ENCODE results near the gene KDM5C.

Gene KDM5C

DNA sequence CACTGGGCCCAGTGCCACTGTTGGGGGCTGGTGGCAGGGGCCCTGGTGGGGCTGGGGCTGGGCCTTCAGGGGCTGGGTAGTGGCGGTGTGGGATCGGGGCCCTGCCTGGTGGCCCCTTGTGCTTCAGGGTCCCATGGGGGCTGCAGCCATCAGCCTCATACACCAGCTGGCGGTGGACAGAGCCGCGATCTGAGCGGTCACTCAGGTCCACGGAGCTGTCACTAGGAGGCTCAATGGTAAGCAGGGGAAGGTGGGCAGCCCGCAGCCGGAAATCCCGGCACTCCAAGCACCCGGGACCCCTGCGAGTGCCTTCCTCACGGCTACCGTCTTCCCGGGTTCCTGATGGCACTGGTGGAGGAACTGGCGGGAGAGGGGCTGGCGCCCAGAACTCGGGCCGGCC lies 25.5 kb upstream of the KDM5C start:
- DNase-seq (ENCODE audit: low read depth in 2 of 2), result no peak

DNA sequence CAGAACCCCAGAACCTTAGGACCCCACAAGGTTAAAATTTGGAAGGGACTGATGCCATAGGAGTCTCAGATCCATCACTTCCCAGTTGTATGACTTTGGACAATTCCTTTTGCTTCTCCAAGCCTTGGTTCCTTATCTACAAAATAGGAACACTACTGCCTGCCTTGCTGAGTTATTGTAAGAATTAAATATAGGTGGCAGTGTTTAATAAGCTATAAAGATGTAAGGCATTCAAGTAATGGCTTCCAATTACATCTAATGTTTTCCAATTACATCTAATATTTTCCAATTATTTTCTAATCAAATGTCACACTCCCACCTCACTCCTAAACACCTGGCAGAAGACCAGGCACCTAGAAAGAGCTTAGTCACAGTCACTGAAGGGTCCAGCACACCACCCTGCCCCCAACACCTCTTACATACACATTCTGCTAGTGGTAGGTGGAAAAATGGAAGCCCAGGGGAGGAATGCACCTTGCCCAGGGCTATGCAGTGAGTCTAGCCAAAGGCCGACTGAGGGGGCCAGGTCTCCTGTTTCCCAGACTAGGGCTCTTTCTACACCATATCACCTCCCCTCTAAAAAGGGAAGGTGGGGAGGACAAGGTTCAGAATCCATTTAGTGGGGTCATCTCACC lies 24.5 kb upstream of the KDM5C start:
- no peak for DNase-seq (ENCODE audit: low read depth in 2 of 2)

DNA sequence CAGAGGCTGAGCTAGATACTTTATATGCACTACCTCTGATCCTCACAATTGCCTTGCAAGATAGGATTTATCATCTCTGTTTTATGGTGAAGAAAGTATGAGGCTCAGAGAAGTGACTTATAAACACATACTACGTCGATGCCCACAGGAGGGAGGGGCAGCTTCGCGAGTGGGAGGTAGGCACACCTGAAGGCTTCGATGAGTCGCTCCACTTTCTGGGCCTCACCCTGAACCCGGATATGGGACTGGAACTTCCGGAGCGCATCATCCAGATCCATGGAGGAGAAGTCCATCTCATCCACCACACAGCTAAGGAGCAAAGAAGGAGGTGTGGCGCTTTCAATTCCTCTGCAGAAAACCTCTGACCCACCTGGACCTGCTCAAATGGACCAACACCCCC lies 22.9 kb upstream of the KDM5C start:
- DNase-seq (ENCODE audit: low read depth in 2 of 2), result no peak

DNA sequence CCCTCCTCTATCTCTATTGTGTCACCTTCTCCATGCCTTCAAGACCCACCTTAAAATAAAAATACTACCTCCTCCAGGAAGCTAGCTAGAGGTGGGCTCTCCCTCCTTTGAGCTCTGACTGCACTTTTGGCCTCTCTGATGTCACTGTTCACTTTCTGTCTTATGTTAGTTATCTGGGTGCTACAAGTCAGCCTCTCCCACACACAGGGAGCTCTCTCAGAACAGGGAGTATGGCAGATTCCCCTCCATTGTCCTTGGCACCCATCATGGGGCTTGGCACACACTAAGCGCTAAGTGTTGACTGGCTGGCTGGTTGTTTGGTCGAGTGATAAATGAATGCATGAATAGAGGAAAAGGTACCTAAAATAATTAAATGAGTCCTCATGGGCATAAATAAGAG lies 21.2 kb upstream of the KDM5C start:
- DNase-seq (ENCODE audit: low read depth in 2 of 2), result no peak

DNA sequence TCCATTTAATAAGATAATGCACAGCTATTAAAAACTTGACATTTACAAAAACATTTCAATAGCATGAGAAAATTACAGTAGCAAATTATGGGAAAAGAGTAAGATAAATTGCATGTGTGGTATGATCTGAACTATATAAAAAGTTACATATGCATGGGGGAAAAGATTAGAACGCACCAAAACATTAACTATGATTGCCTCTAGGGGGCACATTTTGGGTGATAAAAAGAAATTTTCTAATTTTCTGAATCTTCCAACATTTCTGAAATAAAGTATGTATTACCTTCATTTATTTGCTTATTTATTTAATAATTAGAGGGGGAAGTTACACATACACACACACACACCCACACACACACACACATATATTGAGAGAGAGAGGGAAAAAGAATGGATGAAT lies 19.6 kb upstream of the KDM5C start:
- no peak for DNase-seq (ENCODE audit: low read depth in 2 of 2)

DNA sequence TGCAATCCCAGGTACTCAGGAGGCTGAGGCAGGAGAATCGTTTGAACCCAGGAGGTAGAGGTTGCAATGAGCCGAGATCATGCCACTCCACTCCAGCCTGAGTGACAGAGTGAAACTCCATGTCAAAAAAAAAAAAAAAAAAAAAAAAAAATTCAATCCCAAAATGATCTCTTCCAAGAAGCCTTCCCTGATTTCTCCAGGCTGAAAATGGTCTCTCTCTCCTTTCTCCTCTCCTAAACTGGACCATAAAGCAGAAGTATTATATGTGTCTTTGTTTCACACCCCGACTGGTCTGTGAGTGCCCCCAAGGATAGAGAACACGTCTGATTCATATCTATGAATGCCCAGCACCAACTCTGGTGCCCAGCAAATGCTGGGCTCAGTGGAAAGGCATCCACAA lies 17.3 kb upstream of the KDM5C start:
- no peak for DNase-seq (ENCODE audit: low read depth in 2 of 2)

DNA sequence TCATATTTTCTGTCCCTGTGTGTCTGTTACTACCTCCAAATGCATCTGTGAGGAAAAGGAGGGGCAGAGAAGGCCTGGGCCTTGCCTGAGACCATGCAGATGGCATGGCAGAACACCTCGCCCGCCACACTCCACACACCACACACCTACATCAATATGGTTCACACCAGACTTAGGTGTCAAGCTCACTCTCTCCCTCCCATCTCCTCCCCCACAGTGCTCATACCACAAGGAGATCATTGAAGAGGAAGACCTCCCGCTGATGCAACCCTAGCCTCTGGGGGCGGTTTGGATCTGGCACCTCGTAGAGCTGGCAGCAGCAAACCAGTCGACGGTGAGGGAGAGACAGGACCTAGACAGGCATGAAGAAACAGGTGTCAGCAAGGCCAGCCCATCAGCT lies 16.6 kb upstream of the KDM5C start:
- DNase-seq (ENCODE audit: low read depth in 2 of 2), result no peak

DNA sequence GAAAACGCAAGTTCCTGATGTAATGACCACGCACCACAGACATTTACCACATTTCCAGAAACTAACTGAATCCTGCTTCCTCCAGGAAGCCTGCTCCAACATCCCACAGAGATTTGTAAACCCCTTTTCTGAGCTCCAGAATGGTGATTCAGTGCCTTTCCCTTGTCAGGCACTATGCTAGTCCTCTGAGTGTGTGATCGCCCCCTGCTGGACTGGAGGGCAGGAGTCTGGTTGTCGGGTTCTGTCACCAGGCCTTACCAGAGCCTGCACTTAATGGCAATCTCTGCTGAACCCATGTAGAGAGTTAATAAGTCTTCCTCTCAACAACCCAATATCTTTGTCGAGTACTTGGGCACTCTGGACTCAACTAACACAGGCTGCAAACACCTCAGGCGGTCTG lies 14.5 kb upstream of the KDM5C start:
- no peak for DNase-seq (ENCODE audit: low read depth in 2 of 2)

DNA sequence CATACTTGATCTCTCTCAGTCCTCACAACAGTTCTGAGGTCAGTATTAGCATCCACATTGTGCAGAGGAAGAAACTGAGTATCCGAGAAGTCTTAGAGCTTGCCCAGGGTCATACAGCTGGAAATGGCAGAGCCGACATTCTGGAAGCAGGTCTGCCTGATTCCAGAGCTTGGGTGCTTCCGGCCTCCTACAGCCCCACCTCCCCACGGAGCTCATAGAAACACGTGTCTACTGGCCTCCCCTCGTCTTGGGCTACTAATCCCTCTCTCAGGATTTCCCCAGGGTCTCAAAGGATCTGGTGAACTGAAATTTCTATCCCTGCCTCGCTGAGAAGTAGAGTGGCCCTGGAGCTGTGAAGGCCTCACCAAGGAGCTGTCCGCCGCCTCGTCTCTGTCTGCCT lies 12.0 kb upstream of the KDM5C start:
- no peak for DNase-seq (ENCODE audit: low read depth in 2 of 2)

DNA sequence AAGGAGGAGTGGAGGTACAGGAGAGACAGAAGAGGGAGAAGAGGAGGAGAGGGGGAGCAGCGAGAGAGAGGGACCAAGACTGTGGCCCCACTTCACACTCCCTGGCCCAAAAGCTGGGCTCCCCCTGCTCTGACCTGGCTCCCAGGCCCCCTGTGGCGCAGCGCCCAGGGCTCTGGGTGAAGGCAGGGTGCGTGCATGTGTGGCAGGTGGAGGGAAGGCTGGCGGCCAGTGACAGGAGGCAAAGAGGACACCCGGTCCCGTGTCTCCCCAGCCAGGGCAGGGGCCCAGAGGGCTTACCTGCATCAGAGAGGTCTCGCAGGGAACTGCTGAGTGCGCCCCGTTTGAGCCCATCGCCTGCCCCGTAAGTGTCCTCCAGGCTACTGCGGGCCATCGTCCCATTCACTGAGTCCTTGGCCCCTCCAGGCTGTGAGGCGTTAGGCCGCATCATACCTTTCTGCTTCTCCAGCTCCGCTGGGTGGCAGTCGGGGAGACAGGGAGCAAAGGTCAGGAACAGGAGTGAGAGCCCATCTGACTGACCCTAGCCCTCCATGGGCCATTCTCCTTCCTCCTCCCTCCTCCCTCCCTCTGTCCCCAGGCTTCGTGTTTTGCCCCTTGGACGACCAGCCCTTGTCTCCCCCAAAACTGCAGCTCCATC lies 11.1 kb upstream of the KDM5C start:
- no peak for DNase-seq (ENCODE audit: low read depth in 2 of 2)

DNA sequence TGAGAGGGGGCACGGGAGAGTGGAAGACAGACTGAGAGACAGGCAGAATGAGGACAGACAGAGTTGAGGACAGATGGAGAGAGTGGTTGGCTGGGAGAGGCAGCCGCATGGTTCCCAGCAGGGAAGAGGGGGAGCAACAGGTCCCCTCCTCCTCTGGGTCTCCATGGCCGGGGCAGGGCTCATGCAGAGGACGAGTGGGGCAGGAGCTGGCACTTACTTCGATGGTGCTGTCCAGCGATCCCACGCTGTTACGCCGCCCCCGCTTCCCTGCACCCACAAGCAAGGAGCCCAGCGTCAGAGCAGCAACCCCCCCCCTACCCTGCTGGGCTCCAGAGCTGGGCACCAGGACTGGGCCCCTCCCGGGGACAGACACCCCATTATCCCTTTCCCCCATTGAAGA lies 10.6 kb upstream of the KDM5C start:
- DNase-seq (ENCODE audit: low read depth in 2 of 2), result no peak

DNA sequence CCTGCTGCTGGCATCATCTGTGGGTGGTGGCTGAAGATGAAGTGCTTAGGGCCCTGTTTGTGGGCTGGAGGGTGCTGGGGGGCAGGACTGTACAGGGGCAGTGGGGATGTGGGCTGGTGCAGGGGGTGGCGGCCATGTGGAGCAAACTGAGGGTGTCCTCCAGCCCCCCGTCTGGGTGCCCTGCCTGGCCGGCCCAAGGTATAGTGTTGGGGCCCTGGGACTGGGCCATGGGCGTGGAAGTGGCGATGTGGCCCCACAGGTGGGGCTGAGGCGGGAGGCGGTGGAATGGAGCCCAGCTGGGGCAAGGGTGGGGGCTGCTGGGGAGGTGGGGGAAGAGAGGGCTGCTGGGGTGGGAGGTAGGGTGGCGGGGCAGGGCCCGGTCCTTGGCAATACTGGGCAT lies 9.5 kb upstream of the KDM5C start:
- DNase-seq (ENCODE audit: low read depth in 2 of 2), result no peak

DNA sequence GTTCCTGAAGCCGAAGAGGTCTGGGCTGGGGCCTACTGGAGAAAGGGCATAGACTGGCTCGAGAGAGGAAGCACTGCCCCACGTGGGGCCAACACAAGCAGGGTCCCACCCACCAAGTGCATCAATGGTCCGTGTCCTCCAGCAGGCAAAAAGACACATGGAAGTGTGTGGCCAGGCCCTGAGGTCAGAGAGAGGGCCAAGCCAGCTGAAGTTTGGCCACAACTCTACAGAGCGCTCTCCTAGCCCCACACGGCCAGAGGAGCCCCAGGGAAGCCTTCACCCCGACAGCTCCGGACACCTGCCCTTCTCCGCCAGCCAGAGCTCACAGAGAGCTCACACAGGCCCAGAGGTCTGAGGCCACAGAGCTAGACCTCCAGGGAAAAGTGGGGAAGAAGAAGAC lies 8.5 kb upstream of the KDM5C start:
- no peak for DNase-seq (ENCODE audit: low read depth in 2 of 2)

DNA sequence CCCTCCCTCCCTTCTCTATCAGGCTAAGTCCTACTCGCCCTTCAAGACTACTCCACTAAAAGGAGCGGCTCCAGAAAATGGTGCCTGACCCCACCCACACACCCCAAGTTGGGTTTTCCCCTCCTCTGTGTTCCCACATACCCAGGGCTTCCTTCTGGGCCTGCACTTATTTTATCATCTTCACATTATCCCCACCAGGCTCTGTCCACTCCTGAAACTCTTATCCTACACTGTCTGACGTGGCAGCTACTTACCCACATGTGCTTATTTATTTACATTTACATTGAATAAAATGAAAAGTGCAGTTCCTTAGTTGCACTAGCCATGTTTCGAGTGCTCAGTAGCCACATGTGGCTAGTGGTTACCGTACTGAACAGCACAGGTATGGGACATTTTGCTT lies 5.1 kb upstream of the KDM5C start:
- no peak for DNase-seq (ENCODE audit: low read depth in 2 of 2)

DNA sequence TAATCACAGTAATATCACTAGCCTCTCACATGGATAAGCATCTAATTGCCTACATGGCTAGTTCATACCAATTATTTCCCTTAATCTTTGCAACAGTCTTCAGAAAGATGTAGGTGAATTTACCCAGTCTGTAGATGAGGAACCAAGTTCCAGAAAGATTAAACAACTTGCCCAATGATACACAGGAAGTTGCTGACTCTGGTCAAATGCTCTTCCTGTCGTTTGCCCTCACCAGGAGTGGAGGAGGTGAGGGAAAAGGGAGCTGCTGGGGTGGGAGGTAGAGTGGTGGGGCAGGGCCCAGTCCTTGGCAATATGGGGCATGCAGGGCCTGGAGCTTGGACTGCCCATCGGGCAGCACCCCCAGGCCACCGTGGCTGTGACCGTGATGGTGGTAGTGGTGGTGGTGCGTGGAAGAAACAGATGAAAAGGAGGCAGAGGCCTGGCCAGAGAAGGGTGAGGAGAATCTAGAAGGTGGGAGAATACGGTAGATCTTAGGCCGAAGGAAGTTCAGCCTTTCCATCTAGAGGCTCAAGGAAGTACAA lies 2.3 kb upstream of the KDM5C start:
- no peak for DNase-seq (ENCODE audit: low read depth in 2 of 2)

DNA sequence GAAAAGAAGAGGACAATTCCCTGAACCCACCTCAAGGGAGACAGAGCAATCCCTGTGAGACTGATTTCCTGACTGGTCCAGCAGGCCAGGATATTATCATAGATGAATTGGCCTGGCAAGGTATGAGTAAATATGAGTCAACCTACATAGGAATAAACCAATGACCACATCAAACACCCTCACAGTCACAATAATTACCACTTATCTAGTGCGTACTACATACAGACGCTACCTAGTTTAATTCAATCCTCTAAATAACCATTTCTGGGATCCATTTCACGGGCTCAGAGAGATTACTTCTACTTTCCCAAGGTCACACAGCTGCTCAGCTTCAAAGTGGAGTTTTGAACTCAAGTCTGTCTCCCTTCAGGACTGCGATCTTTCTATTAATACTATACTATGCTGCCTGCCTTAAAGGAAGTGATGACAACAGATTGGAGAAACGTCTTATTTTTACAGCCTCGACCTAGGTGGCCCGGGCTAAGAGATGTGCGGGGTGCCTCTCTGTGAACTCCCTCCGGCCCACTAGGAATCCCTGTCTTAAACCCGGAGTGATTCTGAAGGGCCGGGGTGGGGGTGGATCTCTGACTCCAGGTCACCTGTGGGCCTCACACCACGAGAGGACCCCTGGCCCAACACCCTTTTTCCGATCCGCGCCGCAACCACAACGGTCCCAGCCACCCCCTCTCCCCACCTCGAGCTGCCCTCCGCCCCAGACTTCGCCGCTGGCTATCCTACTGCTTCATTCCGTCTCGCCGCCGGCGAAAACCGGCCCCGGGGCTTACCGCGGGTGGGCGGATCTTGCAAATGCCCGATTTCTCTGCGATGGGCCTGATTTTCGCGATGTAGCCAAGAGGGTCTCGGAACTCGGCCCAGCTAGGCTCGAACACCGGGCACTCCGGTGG lies 800 bp downstream of the KDM5C start:
- DNase-seq (ENCODE audit: low read depth in 2 of 2), result no peak

DNA sequence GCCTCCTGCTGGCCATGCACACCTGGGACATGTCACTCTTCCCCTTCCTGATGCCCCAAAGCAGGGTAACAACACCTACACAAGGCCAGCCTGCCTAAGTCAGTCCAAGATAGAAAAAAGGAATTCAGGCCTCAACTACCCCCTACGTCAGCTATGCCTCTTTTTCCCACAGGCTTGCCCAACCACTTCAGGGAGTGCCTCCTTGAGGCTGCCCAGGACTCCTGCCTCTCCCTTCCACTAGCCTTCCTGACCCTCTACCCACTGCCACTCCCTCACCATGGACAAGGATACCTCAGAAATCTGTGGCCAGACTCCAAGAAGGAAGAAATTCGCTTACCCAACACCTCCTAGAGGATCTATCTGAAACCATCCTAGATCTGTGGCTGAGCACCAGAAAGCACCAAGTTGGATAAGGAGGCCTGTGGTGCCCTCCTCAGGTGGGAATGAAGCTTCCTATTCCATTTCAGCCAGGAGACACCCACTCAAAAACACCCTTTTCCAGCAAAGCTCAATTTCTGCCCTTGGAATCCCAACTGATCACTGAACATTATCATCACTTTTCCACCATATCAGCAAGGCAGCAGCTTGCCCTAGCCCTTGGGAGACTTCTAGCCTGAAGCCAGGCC lies 1.8 kb downstream of the KDM5C start:
- no peak for DNase-seq (ENCODE audit: low read depth in 2 of 2)

DNA sequence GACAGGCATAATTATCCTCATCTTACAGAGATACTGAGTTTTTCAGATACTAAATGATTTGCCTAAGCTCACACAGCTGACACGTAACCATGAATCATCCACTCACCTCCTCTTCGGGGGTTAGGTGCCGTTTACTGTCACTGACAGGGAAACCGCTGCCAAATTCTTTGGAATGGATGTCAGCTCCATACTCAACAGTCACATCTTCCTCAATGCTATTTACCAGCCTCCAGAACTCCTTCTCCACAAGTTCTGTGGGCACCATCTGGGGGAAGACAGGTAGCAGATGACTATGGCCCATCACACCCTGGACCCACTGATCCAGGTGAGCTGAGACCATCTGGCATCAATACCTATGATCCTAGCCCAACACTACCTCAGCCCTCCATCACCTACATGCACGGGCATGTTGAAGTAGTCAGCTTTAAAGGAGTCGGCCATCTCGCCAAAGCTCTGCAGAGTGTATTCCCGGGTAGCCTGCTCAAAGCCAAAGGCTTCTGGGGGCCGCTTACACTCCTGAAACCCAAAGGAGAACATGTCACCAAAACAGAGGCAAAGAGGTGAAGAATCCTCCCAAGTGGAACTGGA lies 13.5 kb downstream of the KDM5C start:
- DNase-seq (ENCODE audit: low read depth in 2 of 2), result no peak

DNA sequence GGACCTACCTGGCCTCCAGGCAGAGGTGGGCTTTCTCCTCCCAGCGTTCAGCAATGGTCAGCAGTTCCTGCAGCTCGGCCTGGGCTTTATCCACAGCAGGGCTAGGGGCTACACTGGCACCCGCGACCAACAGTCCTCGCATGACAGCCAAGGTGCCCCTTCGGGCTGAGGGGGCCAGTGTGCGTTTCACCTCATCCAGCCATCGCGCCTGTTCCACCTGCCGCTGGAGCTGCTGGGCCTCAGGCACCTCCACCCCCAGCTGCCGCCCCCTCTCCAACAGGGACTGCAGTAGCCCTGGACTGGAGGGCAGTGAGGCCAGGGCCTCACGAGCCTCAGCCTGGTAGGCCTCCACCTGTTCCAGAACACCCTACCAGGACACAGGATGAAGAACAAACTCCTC lies 28.3 kb downstream of the KDM5C start:
- no peak for DNase-seq (ENCODE audit: low read depth in 2 of 2)

DNA sequence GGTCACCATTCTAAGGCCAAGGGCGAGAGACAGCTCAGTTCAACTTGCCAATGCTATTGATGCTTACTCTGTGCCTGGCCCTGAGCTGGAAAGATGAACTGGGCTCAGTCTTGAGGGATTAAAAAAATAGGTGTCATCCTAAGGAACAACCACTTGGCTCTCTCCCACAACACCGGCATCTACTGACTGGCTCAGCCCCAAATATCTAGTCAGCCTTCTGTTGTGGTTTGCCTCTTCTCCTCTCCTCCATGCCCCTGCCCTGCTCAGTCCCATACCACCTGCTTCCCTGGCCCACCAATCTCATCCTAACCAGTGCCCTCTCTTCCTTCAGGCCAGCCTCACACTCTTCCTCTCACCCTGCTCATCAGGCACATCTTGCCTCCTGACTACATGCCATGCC lies 29.6 kb downstream of the KDM5C start:
- no peak for DNase-seq (ENCODE audit: low read depth in 2 of 2)

DNA sequence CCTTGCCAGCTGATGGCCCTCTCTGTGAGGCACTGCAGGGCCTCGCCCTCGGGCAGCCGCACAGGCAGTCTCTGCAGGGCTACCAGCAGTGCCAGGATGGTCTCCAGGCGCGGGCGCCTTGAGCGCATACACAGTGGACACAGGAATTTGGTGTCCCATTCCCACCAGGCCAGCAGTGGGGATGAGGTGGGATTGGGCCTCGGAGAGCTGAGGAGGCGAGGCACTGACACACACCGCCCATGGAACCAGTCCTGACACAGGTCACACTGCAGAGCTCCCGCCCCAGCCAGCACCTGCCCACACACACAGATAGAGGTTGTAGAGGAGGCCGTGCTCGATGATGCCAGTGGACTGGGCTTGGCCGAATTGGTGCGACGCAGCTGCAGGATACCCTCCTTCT lies 30.7 kb downstream of the KDM5C start:
- DNase-seq (ENCODE audit: low read depth in 2 of 2), result no peak

DNA sequence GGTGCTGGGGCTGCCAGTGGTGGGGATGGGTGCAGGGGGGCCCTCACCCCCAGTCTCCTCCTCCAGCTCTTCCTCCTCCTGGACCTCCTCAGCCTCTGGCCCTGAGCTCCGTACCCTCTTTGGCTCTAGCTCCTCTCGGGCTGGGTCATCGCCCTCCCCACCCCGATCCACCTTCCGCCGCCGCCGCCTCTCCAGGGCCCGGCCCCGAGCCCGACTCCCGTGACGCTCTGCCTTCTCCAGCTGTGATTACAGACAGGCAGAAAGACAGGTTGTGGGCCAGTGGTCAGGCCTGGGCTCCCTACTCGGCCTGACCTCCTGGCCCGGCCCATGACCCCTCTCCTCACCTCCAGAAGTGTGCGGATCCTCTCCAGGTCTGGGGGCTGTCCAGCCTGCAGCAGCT lies 31.9 kb downstream of the KDM5C start:
- no peak for DNase-seq (ENCODE audit: low read depth in 2 of 2)
